ENCODE data around the gene ENDOD1. TPM values are rescaled to one million over a fixed set of nuclear protein-coding genes. Genes with fewer than 3 reads are reported as not detected.
A peak's percentile ranks its signal among the peaks of the same experiment; 100 is the strongest.

ENDOD1 gene
- total RNA-seq, 1 experiment from 2014 or later: 0.87 TPM

DNA sequence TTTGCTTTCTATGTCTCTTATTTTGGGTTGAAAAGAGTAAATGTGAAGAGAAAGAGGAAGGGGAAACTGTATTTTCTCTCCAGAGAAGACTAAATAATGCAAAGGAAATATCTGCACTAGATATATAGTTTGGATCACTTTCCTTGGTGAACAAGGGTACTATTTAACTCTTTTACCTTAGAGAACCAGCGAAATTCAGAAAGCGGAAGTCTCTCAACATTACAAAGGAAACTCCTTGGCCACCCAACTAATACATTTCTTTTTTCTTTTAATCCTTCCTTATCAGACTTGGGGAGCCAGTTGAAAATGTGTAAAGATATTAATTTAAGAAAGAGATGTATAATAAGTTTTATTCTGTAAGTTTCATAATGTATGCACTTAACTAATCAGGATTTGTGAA is 77.1 kb downstream of the ENDOD1 start:
- Histone ChIP-seq H3K23ac (ENCODE audit: insufficient read length, low read depth, low read length) (no peak overlapping the region), H3K56ac (ENCODE audit: insufficient read length, low read depth, low read length) (no peak overlapping the region), H3K79me1 (ENCODE audit: insufficient read depth, low read depth, low read length, poor library complexity, severe bottlenecking) (no peaks in the 10 kb centered on the region), H3K18ac (ENCODE audit: insufficient read length, low read depth, low read length) (no peak overlapping the region), H3K9me3 (ENCODE audit: control insufficient read depth, low read depth, low read length) (no peaks in the 10 kb centered on the region), H2BK5ac (ENCODE audit: insufficient read length, low read length) (no peak overlapping the region), H2BK15ac (ENCODE audit: low read depth, low read length) (no peak overlapping the region), H3K4ac (ENCODE audit: low read depth, low read length) (no peak overlapping the region), H2AK5ac (ENCODE audit: insufficient read length, low read length) (no peak overlapping the region), H3K27ac (ENCODE audit: insufficient read length, low read depth, low read length) (no peak overlapping the region), H3K4me2 (ENCODE audit: insufficient read depth, insufficient read length, low read length) (no peak overlapping the region), H4K5ac (ENCODE audit: insufficient read length, low read depth, low read length) (no peak overlapping the region), H2BK120ac (ENCODE audit: low read depth, low read length, poor library complexity, severe bottlenecking) (no peak overlapping the region), H3K23me2 (ENCODE audit: insufficient read length, low read depth, low read length, poor library complexity, severe bottlenecking) (no peaks in the 10 kb centered on the region), H3K27me3 (ENCODE audit: insufficient read depth, low read length) (no peaks in the 10 kb centered on the region), H2BK20ac (ENCODE audit: low read depth, low read length, poor library complexity, severe bottlenecking) (no peak overlapping the region), H3T11ph (ENCODE audit: low read length) (no peak overlapping the region), H4K8ac (replicated peaks; ENCODE audit: insufficient read length, low read depth, low read length) (no peak overlapping the region), H2AFZ (ENCODE audit: low read length) (no peak overlapping the region), H3K9ac (ENCODE audit: extremely low read depth, insufficient read length, low read length) (no peak overlapping the region), H2BK12ac (ENCODE audit: insufficient read length, low read depth, low read length) (no peak overlapping the region), H3K4me1 (ENCODE audit: insufficient read depth, low read length) (peaks cover 3% of the 10 kb centered on the region; the same call in 1 of the 2 replicates), H3K14ac (ENCODE audit: insufficient read depth, low read length) (no peak overlapping the region), H3K79me2 (ENCODE audit: insufficient read depth, low read length) (no peaks in the 10 kb centered on the region), H4K20me1 (ENCODE audit: control insufficient read depth, insufficient read depth, insufficient read length) (no peaks in the 10 kb centered on the region), H4K91ac (ENCODE audit: insufficient read length, low read depth, low read length) (no peak overlapping the region)
- TF ChIP-seq, protein P1, sequence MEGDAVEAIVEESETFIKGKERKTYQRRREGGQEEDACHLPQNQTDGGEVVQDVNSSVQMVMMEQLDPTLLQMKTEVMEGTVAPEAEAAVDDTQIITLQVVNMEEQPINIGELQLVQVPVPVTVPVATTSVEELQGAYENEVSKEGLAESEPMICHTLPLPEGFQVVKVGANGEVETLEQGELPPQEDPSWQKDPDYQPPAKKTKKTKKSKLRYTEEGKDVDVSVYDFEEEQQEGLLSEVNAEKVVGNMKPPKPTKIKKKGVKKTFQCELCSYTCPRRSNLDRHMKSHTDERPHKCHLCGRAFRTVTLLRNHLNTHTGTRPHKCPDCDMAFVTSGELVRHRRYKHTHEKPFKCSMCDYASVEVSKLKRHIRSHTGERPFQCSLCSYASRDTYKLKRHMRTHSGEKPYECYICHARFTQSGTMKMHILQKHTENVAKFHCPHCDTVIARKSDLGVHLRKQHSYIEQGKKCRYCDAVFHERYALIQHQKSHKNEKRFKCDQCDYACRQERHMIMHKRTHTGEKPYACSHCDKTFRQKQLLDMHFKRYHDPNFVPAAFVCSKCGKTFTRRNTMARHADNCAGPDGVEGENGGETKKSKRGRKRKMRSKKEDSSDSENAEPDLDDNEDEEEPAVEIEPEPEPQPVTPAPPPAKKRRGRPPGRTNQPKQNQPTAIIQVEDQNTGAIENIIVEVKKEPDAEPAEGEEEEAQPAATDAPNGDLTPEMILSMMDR (conservative IDR thresholded peaks at IDR 0.05): no peak
- no peaks in the 10 kb centered on the region for H3K9me3 Mint-ChIP-seq
- peaks cover 30 to 39% of the 10 kb centered on the region in 2 experiments for H3K4me1 Mint-ChIP-seq
- peaks cover 0 to 2% (median under 1%) of the 10 kb centered on the region in 3 experiments; a peak in 2 of 7 replicates for H3K36me3 Mint-ChIP-seq (ENCODE audit: insufficient read depth in 1 of 3, low read depth in 3 of 3)
- H3K27me3 Mint-ChIP-seq (ENCODE audit: low read depth): no peaks in the 10 kb centered on the region
- H3K27ac Mint-ChIP-seq: peak overlapping the region in 1 of 3 experiments; percentile 2; a peak in 1 of 7 replicates
- WGBS (ENCODE audit: extremely low coverage, insufficient read length, low lambda C conversion rate): no CpG with 5 or more reads among the region's 2 CpGs
- DNase-seq: no peak
- H3K4me3 Mint-ChIP-seq: no peak overlapping the region

All from H9 (cell line).